ENCODE measurements around the gene PROX2. TPM values are rescaled to one million over a fixed set of nuclear protein-coding genes. Genes with fewer than 3 reads are reported as not detected.

PROX2 gene
- total and polyA plus RNA-seq, 5 donors from 2014 or later, result 0.21 TPM; not detected in 4

- Mint-ChIP-seq H3K9me3 (no peaks in the 10 kb centered on the region), H3K4me1 (peaks cover 22 to 49% (median 43%) of the 10 kb centered on the region in 4 donors), H3K27ac (peak overlapping the region; percentile 56 to 74 (median 74)), H3K27me3 (no peaks in the 10 kb centered on the region), H3K4me3 (peak overlapping the region in 1 of 4 donors; percentile 10), H3K36me3 (peaks cover 36% of the 10 kb centered on the region)
- DNase-seq (no peak), ATAC-seq (ENCODE audit: low read depth in 2 of 2) (no peak)
- Histone ChIP-seq H3K4me1 (ENCODE audit: control insufficient read depth, insufficient read depth, low read length, poor library complexity, severe bottlenecking) (peaks cover 32% of the 10 kb centered on the region), H3K27ac (ENCODE audit: insufficient read depth, low read length, poor library complexity, severe bottlenecking) (no peak overlapping the region), H3K9me3 (ENCODE audit: control insufficient read depth in 2 of 2, low read length in 2 of 2) (no peaks in the 10 kb centered on the region), H3K4me3 (ENCODE audit: low read depth, low read length) (peak overlapping the region; percentile 16), H3K36me3 (ENCODE audit: control insufficient read depth, insufficient read depth, low read length) (peaks cover 67% of the 10 kb centered on the region), H3K27me3 (ENCODE audit: control insufficient read depth, insufficient read depth, low read length) (no peaks in the 10 kb centered on the region)
Observed at GRCh38 chr14:74888164-74889158, 12.5 kb upstream of the PROX2 start.

- H3K9me3 ChIP-seq (ENCODE audit: control insufficient read depth in 2 of 2, low read length in 2 of 2), result no peaks in the 10 kb centered on the region
- peaks cover 21% of the 10 kb centered on the region for H3K36me3 Mint-ChIP-seq
- H3K4me1 ChIP-seq (ENCODE audit: control insufficient read depth, insufficient read depth, low read length, poor library complexity, severe bottlenecking), result peaks cover 47% of the 10 kb centered on the region
- H3K4me3 Mint-ChIP-seq, result peak overlapping the region in 3 of 4 donors; percentile 4 to 62 (median 14)
- no peak for DNase-seq
- peaks cover 25 to 66% (median 57%) of the 10 kb centered on the region in 4 donors for H3K4me1 Mint-ChIP-seq
- no peak for ATAC-seq (ENCODE audit: low read depth in 2 of 2)
- no peaks in the 10 kb centered on the region for H3K27me3 Mint-ChIP-seq
- peaks cover 43% of the 10 kb centered on the region for H3K36me3 ChIP-seq (ENCODE audit: control insufficient read depth, insufficient read depth, low read length)
- H3K9me3 Mint-ChIP-seq, result no peaks in the 10 kb centered on the region
- H3K4me3 ChIP-seq (ENCODE audit: low read depth, low read length), result no peak overlapping the region
- peak overlapping the region; percentile 10 for H3K27ac ChIP-seq (ENCODE audit: insufficient read depth, low read length, poor library complexity, severe bottlenecking)
- peak overlapping the region; percentile 78 to 100 (median 84) for H3K27ac Mint-ChIP-seq
- H3K27me3 ChIP-seq (ENCODE audit: control insufficient read depth, insufficient read depth, low read length), result no peaks in the 10 kb centered on the region
Observed at GRCh38 chr14:74886001-74886400, 10.1 kb upstream of the PROX2 start.

GRCh38 chr14:74882103-74882920, 6.4 kb upstream of the PROX2 start:
- H3K27ac ChIP-seq (ENCODE audit: insufficient read depth, low read length, poor library complexity, severe bottlenecking), result peak overlapping the region; percentile 84
- H3K36me3 Mint-ChIP-seq, result peaks cover 8% of the 10 kb centered on the region
- peak overlapping the region; percentile 95 to 100 (median 98) for H3K4me3 Mint-ChIP-seq
- ATAC-seq (ENCODE audit: low read depth in 2 of 2), result peak; percentile 43 to 49
- H3K27me3 ChIP-seq (ENCODE audit: control insufficient read depth, insufficient read depth, low read length), result no peaks in the 10 kb centered on the region
- no peaks in the 10 kb centered on the region for H3K9me3 ChIP-seq (ENCODE audit: control insufficient read depth in 2 of 2, low read length in 2 of 2)
- H3K9me3 Mint-ChIP-seq, result no peaks in the 10 kb centered on the region
- peak; percentile 35 to 73 (median 70) for DNase-seq
- H3K4me3 ChIP-seq (ENCODE audit: low read depth, low read length), result peak overlapping the region; percentile 93
- peak overlapping the region; percentile 94 to 100 (median 99) for H3K27ac Mint-ChIP-seq
- H3K27me3 Mint-ChIP-seq, result no peaks in the 10 kb centered on the region
- peaks cover 42% of the 10 kb centered on the region for H3K4me1 ChIP-seq (ENCODE audit: control insufficient read depth, insufficient read depth, low read length, poor library complexity, severe bottlenecking)
- peaks cover 14 to 65% (median 50%) of the 10 kb centered on the region in 4 donors for H3K4me1 Mint-ChIP-seq
- peaks cover 17% of the 10 kb centered on the region for H3K36me3 ChIP-seq (ENCODE audit: control insufficient read depth, insufficient read depth, low read length)

- Histone ChIP-seq H3K4me3 (ENCODE audit: low read depth, low read length) (peak within 1 kb of the TSS; percentile 93), H3K9me3 (ENCODE audit: control insufficient read depth in 2 of 2, low read length in 2 of 2) (no peaks in the 10 kb centered on the region), H3K4me1 (ENCODE audit: control insufficient read depth, insufficient read depth, low read length, poor library complexity, severe bottlenecking) (peaks cover 42% of the 10 kb centered on the region), H3K27ac (ENCODE audit: insufficient read depth, low read length, poor library complexity, severe bottlenecking) (peak within 1 kb of the TSS; percentile 84), H3K36me3 (ENCODE audit: control insufficient read depth, insufficient read depth, low read length) (peaks cover 10% of the 10 kb centered on the region), H3K27me3 (ENCODE audit: control insufficient read depth, insufficient read depth, low read length) (no peaks in the 10 kb centered on the region)
- ATAC-seq (ENCODE audit: low read depth in 2 of 2) (peak; percentile 89 to 94), DNase-seq (peak; percentile 78 to 92 (median 85))
- Mint-ChIP-seq H3K4me3 (peak within 1 kb of the TSS; percentile 95 to 100 (median 98)), H3K27ac (peak within 1 kb of the TSS; percentile 94 to 100 (median 99)), H3K9me3 (no peaks in the 10 kb centered on the region), H3K36me3 (peaks cover 8% of the 10 kb centered on the region), H3K4me1 (peaks cover 14 to 64% (median 50%) of the 10 kb centered on the region in 4 donors), H3K27me3 (no peaks in the 10 kb centered on the region)
Observed at GRCh38 chr14:74881431-74882102, 5.6 kb upstream of the PROX2 start, which contains the start of gene DLST. Gene DLST (plus strand): TSS chr14:74881916. CDS start chr14:74881954, 38 bp downstream.

GRCh38 chr14:74879427-74880182, 3.7 kb upstream of the PROX2 start:
- H3K27me3 ChIP-seq (ENCODE audit: control insufficient read depth, insufficient read depth, low read length), result no peaks in the 10 kb centered on the region
- ATAC-seq (ENCODE audit: low read depth in 2 of 2) (no peak), DNase-seq (no peak)
- H3K4me1 ChIP-seq (ENCODE audit: control insufficient read depth, insufficient read depth, low read length, poor library complexity, severe bottlenecking), result peaks cover 33% of the 10 kb centered on the region
- H3K4me1 Mint-ChIP-seq, result peaks cover 5 to 59% (median 44%) of the 10 kb centered on the region in 4 donors
- H3K9me3 ChIP-seq (ENCODE audit: control insufficient read depth in 2 of 2, low read length in 2 of 2), result no peaks in the 10 kb centered on the region
- H3K4me3 ChIP-seq (ENCODE audit: low read depth, low read length), result no peak overlapping the region
- H3K36me3 ChIP-seq (ENCODE audit: control insufficient read depth, insufficient read depth, low read length), result no peaks in the 10 kb centered on the region
- no peak overlapping the region for H3K27ac ChIP-seq (ENCODE audit: insufficient read depth, low read length, poor library complexity, severe bottlenecking)
- H3K36me3 Mint-ChIP-seq, result no peaks in the 10 kb centered on the region
- H3K4me3 Mint-ChIP-seq, result peak overlapping the region; percentile 42 to 95 (median 64)
- peak overlapping the region; percentile 77 to 100 (median 94) for H3K27ac Mint-ChIP-seq
- H3K9me3 Mint-ChIP-seq, result no peaks in the 10 kb centered on the region
- H3K27me3 Mint-ChIP-seq, result no peaks in the 10 kb centered on the region

DNA sequence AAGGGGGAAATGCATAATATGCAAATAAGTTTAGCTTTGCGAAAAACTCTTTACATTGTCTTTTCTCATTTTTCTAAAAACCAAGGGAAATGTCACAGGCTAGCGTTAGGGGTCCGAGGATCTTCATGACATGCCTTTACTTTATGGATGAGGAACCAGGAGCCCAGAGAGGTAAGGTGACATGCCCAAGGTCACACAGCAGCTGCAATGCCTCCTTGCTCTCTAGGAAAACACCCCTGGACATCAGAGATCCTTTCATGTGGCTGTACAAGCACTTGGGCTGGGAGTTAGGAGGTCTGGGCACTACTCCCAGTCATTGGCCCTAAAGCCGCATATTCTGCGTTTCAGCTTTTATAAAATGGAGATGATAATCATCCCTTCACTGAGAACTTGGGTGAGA, 741 bp downstream of the PROX2 start:
- ATAC-seq (ENCODE audit: low read depth in 2 of 2) (no peak), DNase-seq (no peak)
- H3K36me3 ChIP-seq (ENCODE audit: control insufficient read depth, insufficient read depth, low read length), result no peaks in the 10 kb centered on the region
- no peaks in the 10 kb centered on the region for H3K4me1 ChIP-seq (ENCODE audit: control insufficient read depth, insufficient read depth, low read length, poor library complexity, severe bottlenecking)
- Mint-ChIP-seq H3K4me1 (peaks cover 0 to 23% (median 16%) of the 10 kb centered on the region in 4 donors), H3K27ac (no peak overlapping the region), H3K4me3 (peak overlapping the region in 1 of 4 donors; percentile 21), H3K27me3 (peaks cover 4% of the 10 kb centered on the region), H3K36me3 (no peaks in the 10 kb centered on the region), H3K9me3 (no peaks in the 10 kb centered on the region)
- H3K9me3 ChIP-seq (ENCODE audit: control insufficient read depth in 2 of 2, low read length in 2 of 2), result no peaks in the 10 kb centered on the region
- no peak overlapping the region for H3K4me3 ChIP-seq (ENCODE audit: low read depth, low read length)
- no peak overlapping the region for H3K27ac ChIP-seq (ENCODE audit: insufficient read depth, low read length, poor library complexity, severe bottlenecking)
- no peaks in the 10 kb centered on the region for H3K27me3 ChIP-seq (ENCODE audit: control insufficient read depth, insufficient read depth, low read length)
